GM23248 (cell line): ENCODE data around the gene MUC12. TPM values are rescaled to one million over a fixed set of nuclear protein-coding genes. Genes with fewer than 3 reads are reported as not detected.
A peak's percentile ranks its signal among the peaks of the same experiment; 100 is the strongest.
"Not testable (repeated sequence)": the region's sequence is repeated elsewhere in the genome, so short reads cannot be mapped to it uniquely, and the experiment has no call there.

ENCODE experiments used
- DNase-seq: peaks from one replicate; pipeline ENCODE4 v3.0.0-alpha.2; 2015
- H2AFZ ChIP-seq: fragments of 200-600 bp; sonication (generic); 2 replicates; pipeline ENCODE4 v1.6.1; 2016; ENCODE audit warnings: antibody characterized with exemption
- H3F3A ChIP-seq: fragments of 200-600 bp; sonication (generic); 2 replicates; pipeline ENCODE4 v1.6.1; 2016; ENCODE audit warnings: mild to moderate bottlenecking, antibody characterized with exemption, mixed run types; ENCODE audit not compliant: insufficient read depth
- H3K27ac ChIP-seq: fragments of 200-600 bp; sonication (generic); 2 replicates; pipeline ENCODE4 v1.5.1; 2016; ENCODE audit warnings: mild to moderate bottlenecking
- H3K27me3 ChIP-seq: fragments of 200-600 bp; sonication (generic); replicated peaks from 2 replicates; pipeline ENCODE4 v1.6.1; 2016; ENCODE audit warnings: mild to moderate bottlenecking; ENCODE audit not compliant: insufficient read depth
- H3K36me3 ChIP-seq: fragments of 200-600 bp; sonication (generic); 2 replicates; pipeline ENCODE4 v1.6.1; 2016; ENCODE audit warnings: low read depth, mild to moderate bottlenecking
- H3K4me1 ChIP-seq: fragments of 200-600 bp; sonication (generic); 2 replicates; pipeline ENCODE4 v1.6.1; 2016; ENCODE audit warnings: mild to moderate bottlenecking; ENCODE audit not compliant: insufficient read depth
- H3K4me2 ChIP-seq: fragments of 200-600 bp; sonication (generic); one replicate; pipeline ENCODE4 v1.6.1; 2016; ENCODE audit warnings: mild to moderate bottlenecking; ENCODE audit not compliant: unreplicated experiment
- H3K4me3 ChIP-seq: fragments of 200-600 bp; sonication (generic); 2 replicates; pipeline ENCODE4 v1.5.1; 2016; ENCODE audit warnings: mild to moderate bottlenecking
- H3K79me2 ChIP-seq: fragments of 200-600 bp; sonication (generic); 2 replicates; pipeline ENCODE4 v1.6.1; 2016; ENCODE audit warnings: mild to moderate bottlenecking; ENCODE audit not compliant: insufficient read depth
- H3K9ac ChIP-seq: fragments of 200-600 bp; sonication (generic); 2 replicates; pipeline ENCODE4 v1.6.1; 2016; ENCODE audit warnings: mild to moderate bottlenecking
- H3K9me2 ChIP-seq: fragments of 200-600 bp; sonication (generic); 2 replicates; pipeline ENCODE4 v1.6.1; 2016; ENCODE audit warnings: mixed run types, mild to moderate bottlenecking, moderate library complexity; ENCODE audit not compliant: insufficient read depth
- H3K9me3 ChIP-seq: fragments of 200-600 bp; sonication (generic); one replicate; pipeline ENCODE4 v1.6.1; 2017; ENCODE audit warnings: low read depth
- H4K20me1 ChIP-seq: fragments of 200-600 bp; sonication (generic); 2 replicates; pipeline ENCODE4 v1.6.0; 2016; ENCODE audit not compliant: insufficient read depth
- EZH2 ChIP-seq: fragments of 200-600 bp; sonication (generic); IDR thresholded peaks from 2 replicates; pipeline ENCODE4 v1.6.1; 2018; ENCODE audit warnings: antibody characterized with exemption, mild to moderate bottlenecking; ENCODE audit not compliant: insufficient read depth, poor library complexity, severe bottlenecking
- EZH2phosphoT487 ChIP-seq: fragments of 200-600 bp; sonication (generic); IDR thresholded peaks from 2 replicates; pipeline ENCODE4 v1.6.1; 2018; ENCODE audit warnings: antibody characterized with exemption, moderate library complexity, mild to moderate bottlenecking, low read depth; ENCODE audit not compliant: insufficient read depth
- WGBS, 2 experiments: methylation state at CpG; one replicate each; pipeline ENCODE4 v1.1.6; 2015 to 2017; ENCODE audit warnings: low lambda C conversion rate in 2 of 2, low coverage in 1 of 2; ENCODE audit errors: missing lambda C conversion rate in 2 of 2; 5-methylcytosine and 5-hydroxymethylcytosine counted together
- in situ Hi-C: fragments of 300-500 bp; cut with MboI; formaldehyde crosslinking; loops from 2 replicates; pipeline ENCODE4 v1.15.0; 2020
- polyA plus RNA-seq: library from polyadenylated mRNA; unstranded; fragments of >200 nt; fragmentation: Nextera tagmentation; extraction: Ambion mirVana; gene quantifications from 2 replicates; pipeline ENCODE4 v1.2.1, GENCODE V29; 2016
- total RNA-seq: library from RNA; depleted of rRNA; stranded (reverse); fragments of >200 nt; shearing (Covaris generic); gene quantifications from 2 replicates; pipeline ENCODE4 v1.2.3, GENCODE V29; 2014

MUC12 gene
- total and polyA plus RNA-seq, 2 experiments from 2014 or later = 0.54 to 1.0 TPM

GRCh38 chr7:100974021-100974420, 4.7 kb downstream of the MUC12 start:
- H2AFZ ChIP-seq = no peak overlapping the region
- H3K9me3 ChIP-seq = no peaks in the 10 kb centered on the region
- H3K4me1 ChIP-seq = no peaks in the 10 kb centered on the region
- no peaks in the 10 kb centered on the region for H3K79me2 ChIP-seq
- H3F3A ChIP-seq = no peaks in the 10 kb centered on the region
- no peaks in the 10 kb centered on the region for H4K20me1 ChIP-seq
- 58 to 64% methylated on average over 2 of the region's 2 CpGs for WGBS, 2 experiments
- no peak overlapping the region for H3K9ac ChIP-seq
- no peaks in the 10 kb centered on the region for H3K36me3 ChIP-seq
- in situ Hi-C loops = no loop called here
- H3K9me2 ChIP-seq = no peaks in the 10 kb centered on the region
- no peak overlapping the region for H3K27ac ChIP-seq
- no peak overlapping the region for H3K4me2 ChIP-seq
- H3K4me3 ChIP-seq = no peak overlapping the region
- TF ChIP-seq EZH2phosphoT487 (no peak), EZH2 (no peak)
- peaks cover 14% of the 10 kb centered on the region for H3K27me3 ChIP-seq
- DNase-seq = peak; percentile 27

GRCh38 chr7:100975371-100975821, 6.0 kb downstream of the MUC12 start:
- no peaks in the 10 kb centered on the region for H3K9me2 ChIP-seq
- in situ Hi-C loops = no loop called here
- H3K9me3 ChIP-seq = no peaks in the 10 kb centered on the region
- no peaks in the 10 kb centered on the region for H3F3A ChIP-seq
- H3K27ac ChIP-seq = no peak overlapping the region
- no peak overlapping the region for H3K9ac ChIP-seq
- peaks cover 14% of the 10 kb centered on the region for H3K27me3 ChIP-seq
- H3K4me1 ChIP-seq = no peaks in the 10 kb centered on the region
- no peak for DNase-seq
- H3K4me2 ChIP-seq = no peak overlapping the region
- no peaks in the 10 kb centered on the region for H4K20me1 ChIP-seq
- H3K36me3 ChIP-seq = no peaks in the 10 kb centered on the region
- H3K79me2 ChIP-seq = no peaks in the 10 kb centered on the region
- TF ChIP-seq EZH2 = no peak
- TF ChIP-seq EZH2phosphoT487 = no peak
- no peak overlapping the region for H2AFZ ChIP-seq
- H3K4me3 ChIP-seq = no peak overlapping the region
- 46 to 57% methylated on average over 3 of the region's 3 CpGs for WGBS, 2 experiments

- Histone ChIP-seq H3K4me3 (no peak overlapping the region), H4K20me1 (no peaks in the 10 kb centered on the region), H3K4me2 (no peak overlapping the region), H3K27ac (no peak overlapping the region), H3K9me2 (no peaks in the 10 kb centered on the region), H3K9me3 (no peaks in the 10 kb centered on the region), H2AFZ (no peak overlapping the region), H3K79me2 (no peaks in the 10 kb centered on the region), H3K36me3 (no peaks in the 10 kb centered on the region), H3F3A (no peaks in the 10 kb centered on the region), H3K9ac (no peak overlapping the region), H3K27me3 (0 out of 2 replicates have a peak, but pooled peaks cover 4% of the 10 kb centered on the region), H3K4me1 (peaks cover 3% of the 10 kb centered on the region; the same call in 1 of the 2 replicates)
- no peak for TF ChIP-seq EZH2phosphoT487
- no peak for TF ChIP-seq EZH2
- no peak for DNase-seq
- 56% methylated on average over 4 of the region's 4 CpGs for WGBS, 2 experiments
- in situ Hi-C loops = no loop called here
Measured at GRCh38 chr7:100978300-100978699, 8.9 kb downstream of the MUC12 start.

- Histone ChIP-seq H3K36me3 (no peaks in the 10 kb centered on the region), H3K4me2 (no peak overlapping the region), H3K27me3 (no peaks in the 10 kb centered on the region), H3K79me2 (no peaks in the 10 kb centered on the region), H4K20me1 (no peaks in the 10 kb centered on the region), H3K9me3 (no peaks in the 10 kb centered on the region), H3F3A (no peaks in the 10 kb centered on the region), H3K9me2 (no peaks in the 10 kb centered on the region), H2AFZ (no peak overlapping the region), H3K4me1 (peaks cover 17% of the 10 kb centered on the region), H3K9ac (peak overlapping the region; percentile 44), H3K27ac (peak overlapping the region; percentile 81), H3K4me3 (no peak overlapping the region)
- in situ Hi-C loops = no loop called here
- peak; percentile 93 for DNase-seq
- TF ChIP-seq EZH2phosphoT487 (no peak), EZH2 (no peak)
- 23 to 24% methylated on average over 8 of the region's 8 CpGs for WGBS, 2 experiments
Measured at GRCh38 chr7:100983451-100984187, 14.3 kb downstream of the MUC12 start.

GRCh38 chr7:100984241-100984918, 15.0 kb downstream of the MUC12 start:
- 80 to 81% methylated on average over 12 to 14 of the region's 14 CpGs for WGBS, 2 experiments
- H2AFZ ChIP-seq, DNase-seq, H3K4me2 ChIP-seq, H3K79me2 ChIP-seq, H3K4me3 ChIP-seq, H3K36me3 ChIP-seq, H3K9me2 ChIP-seq, H3K27me3 ChIP-seq, H3F3A ChIP-seq, H4K20me1 ChIP-seq, H3K9me3 ChIP-seq, H3K9ac ChIP-seq, in situ Hi-C loops: not testable (repeated sequence)
- Histone ChIP-seq H3K4me1 (peaks cover 17% of the 10 kb centered on the region), H3K27ac (peak overlapping the region; percentile 81)

- in situ Hi-C loops, H3K79me2 ChIP-seq, H3K27me3 ChIP-seq, H4K20me1 ChIP-seq, H3K9ac ChIP-seq, H3K9me2 ChIP-seq, H3F3A ChIP-seq, H3K4me2 ChIP-seq, H3K36me3 ChIP-seq, H3K9me3 ChIP-seq, H2AFZ ChIP-seq, H3K4me3 ChIP-seq: not testable (repeated sequence)
- WGBS, 2 experiments = 39 to 52% methylated on average over 4 of the region's 4 CpGs
- H3K4me1 ChIP-seq = peaks cover 17% of the 10 kb centered on the region
- peak; percentile 67 for DNase-seq
- H3K27ac ChIP-seq = peak overlapping the region; percentile 46; the same call in 1 of the 2 replicates
Measured at GRCh38 chr7:100985033-100985797, 15.8 kb downstream of the MUC12 start.
